CD8-positive, alpha-beta memory T cell (primary cell): Measurements from ENCODE around the gene TNK2. TPM values are rescaled to one million over a fixed set of nuclear protein-coding genes. Genes with fewer than 3 reads are reported as not detected.
"Not testable (repeated sequence)": the region's sequence is repeated elsewhere in the genome, so short reads cannot be mapped to it uniquely, and the experiment has no call there.

Experiments
- CTCF ChIA-PET: fragments of 350-600 bp; sonication (Branson Sonifier 250); formaldehyde crosslinking; loops from one replicate; lab custom pipeline; 2021; ENCODE audit warnings: antibody characterized with exemption; lab: Charles Lee
- POLR2A ChIA-PET: fragments of 350-600 bp; sonication (Branson Sonifier 250); formaldehyde crosslinking; loops from one replicate; lab custom pipeline; 2021; ENCODE audit warnings: antibody characterized with exemption; lab: Charles Lee
- DNase-seq, 5 donors: peaks; one replicate each; pipeline versions ENCODE4 v3.0.0 to v3.0.0-alpha.2; 2020 to 2022; ENCODE audit warnings: mixed read lengths in 1 of 5
- H3K27ac ChIP-seq: one replicate; pipeline ENCODE4 v1.7.0; 2013; ENCODE audit warnings: low read depth, mild to moderate bottlenecking, low read length, moderate library complexity
- H3K27me3 ChIP-seq: 2 replicates; pipeline ENCODE4 v1.7.0; 2013; ENCODE audit warnings: low read length, mild to moderate bottlenecking; ENCODE audit not compliant: insufficient read depth, poor library complexity, severe bottlenecking
- H3K36me3 ChIP-seq: 2 replicates; pipeline ENCODE4 v1.7.0; 2013; ENCODE audit warnings: mild to moderate bottlenecking, low read length, moderate library complexity; ENCODE audit not compliant: insufficient read depth
- H3K4me1 ChIP-seq: 2 replicates; pipeline ENCODE4 v1.7.0; 2013; ENCODE audit warnings: mild to moderate bottlenecking, low read length, moderate library complexity; ENCODE audit not compliant: insufficient read depth
- H3K4me3 ChIP-seq: 2 replicates; pipeline ENCODE4 v1.7.0; 2013; ENCODE audit warnings: mild to moderate bottlenecking, low read length
- H3K9me3 ChIP-seq: 2 replicates; pipeline ENCODE4 v1.7.0; 2013; ENCODE audit warnings: mild to moderate bottlenecking, low read length
- H3K27ac Mint-ChIP-seq, 8 donors: one replicate each; pipeline ENCODE4 v1.8.0; 2020 to 2021; ENCODE audit warnings: mixed read lengths in 8 of 8, mild to moderate bottlenecking in 6 of 8, inconsistent platforms in 3 of 8, moderate library complexity in 3 of 8
- H3K27me3 Mint-ChIP-seq, 2 donors: one replicate each; pipeline ENCODE4 v1.8.0; 2020 to 2021; ENCODE audit warnings: mixed read lengths in 2 of 2, mild to moderate bottlenecking in 1 of 2, moderate library complexity in 1 of 2
- H3K36me3 Mint-ChIP-seq, 3 donors: one replicate each; pipeline ENCODE4 v1.8.0; 2020 to 2021; ENCODE audit warnings: mixed read lengths in 3 of 3, inconsistent platforms in 1 of 3, mild to moderate bottlenecking in 1 of 3
- H3K4me1 Mint-ChIP-seq, 3 donors: one replicate each; pipeline ENCODE4 v1.8.0; 2020 to 2021; ENCODE audit warnings: mixed read lengths in 3 of 3, inconsistent platforms in 1 of 3, mild to moderate bottlenecking in 1 of 3
- H3K4me3 Mint-ChIP-seq, 7 donors: one replicate each; pipeline ENCODE4 v1.8.0; 2020 to 2021; ENCODE audit warnings: mixed read lengths in 7 of 7, mild to moderate bottlenecking in 6 of 7, moderate library complexity in 4 of 7, inconsistent platforms in 2 of 7
- H3K9me3 Mint-ChIP-seq, 5 donors: one replicate each; pipeline ENCODE4 v1.8.0; 2020 to 2022; ENCODE audit warnings: mixed read lengths in 5 of 5, mild to moderate bottlenecking in 3 of 5, moderate library complexity in 2 of 5, inconsistent platforms in 1 of 5
- polyA plus RNA-seq: library from polyadenylated mRNA; unstranded; fragments of 300-500 nt; fragmentation: Illumina TruSeq; gene quantifications from one replicate; pipeline ENCODE4 v1.2.3, GENCODE V29; 2021
- total RNA-seq, 2 experiments: library from RNA; stranded (reverse); gene quantifications; one replicate each; pipeline ENCODE4 v1.2.3, GENCODE V29; 2021

The TNK2 gene
- total and polyA plus RNA-seq, 3 experiments from 2014 or later = 4.7 to 74.5 (median 71.4) TPM

DNA sequence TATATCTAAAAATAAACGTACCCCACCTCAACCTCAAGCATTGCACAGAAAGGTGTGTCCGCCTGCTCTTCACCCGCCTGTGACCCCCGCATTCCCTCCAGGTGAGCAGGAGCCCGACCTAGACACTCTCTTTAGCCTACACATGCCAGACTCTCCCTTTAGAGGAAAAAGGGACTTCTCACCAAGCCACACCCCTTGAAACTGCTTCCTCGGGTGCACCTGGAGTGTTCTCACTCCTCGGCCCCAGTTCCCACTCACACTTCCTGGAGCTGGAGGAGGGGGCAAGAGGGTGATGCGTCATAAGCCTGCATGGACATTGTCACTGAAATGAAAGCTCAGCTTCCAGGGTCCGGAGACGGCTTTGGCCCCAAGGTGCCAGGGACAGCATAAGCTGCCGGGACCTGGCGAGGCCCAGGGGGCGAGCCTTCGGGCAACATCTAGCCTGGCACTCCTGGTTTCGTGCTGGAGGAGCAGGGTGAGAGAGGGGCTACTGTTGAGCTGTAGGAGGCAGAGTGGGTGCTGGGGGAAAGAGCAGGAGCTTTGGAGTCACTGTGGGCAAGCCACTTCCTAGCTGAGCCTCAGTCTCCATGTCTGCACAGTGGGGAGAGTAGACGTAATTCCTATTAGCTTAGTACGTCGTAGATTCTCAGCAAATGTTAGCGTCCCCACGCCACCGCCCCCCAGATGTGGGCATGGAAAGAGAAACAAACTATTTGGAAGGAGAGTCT, 86.8 kb downstream of the TNK2 start:
- POLR2A ChIA-PET = no interaction called here
- H3K4me1 Mint-ChIP-seq = no peaks in the 10 kb centered on the region
- H3K27me3 Mint-ChIP-seq = peaks cover 2 to 22% of the 10 kb centered on the region in 2 donors
- H3K4me1 ChIP-seq = no peaks in the 10 kb centered on the region
- H3K9me3 Mint-ChIP-seq = no peaks in the 10 kb centered on the region
- peak overlapping the region in 1 of 8 donors; percentile 29 for H3K27ac Mint-ChIP-seq
- no peaks in the 10 kb centered on the region for H3K36me3 Mint-ChIP-seq
- CTCF ChIA-PET = no interaction called here
- no peaks in the 10 kb centered on the region for H3K9me3 ChIP-seq
- H3K4me3 ChIP-seq = no peak overlapping the region
- H3K27me3 ChIP-seq = no peaks in the 10 kb centered on the region
- no peak for DNase-seq
- no peaks in the 10 kb centered on the region for H3K36me3 ChIP-seq
- no peak overlapping the region for H3K27ac ChIP-seq
- no peak overlapping the region for H3K4me3 Mint-ChIP-seq

- no peaks in the 10 kb centered on the region for H3K36me3 ChIP-seq
- H3K4me3 ChIP-seq = no peak overlapping the region
- CTCF ChIA-PET = no interaction called here
- H3K9me3 ChIP-seq = no peaks in the 10 kb centered on the region
- H3K27ac ChIP-seq = no peak overlapping the region
- Mint-ChIP-seq H3K4me3 (no peak overlapping the region), H3K36me3 (no peaks in the 10 kb centered on the region), H3K9me3 (no peaks in the 10 kb centered on the region), H3K4me1 (no peaks in the 10 kb centered on the region), H3K27ac (no peak overlapping the region), H3K27me3 (peaks cover 2 to 22% of the 10 kb centered on the region in 2 donors)
- POLR2A ChIA-PET = no interaction called here
- no peak for DNase-seq
- no peaks in the 10 kb centered on the region for H3K27me3 ChIP-seq
- H3K4me1 ChIP-seq = no peaks in the 10 kb centered on the region
These were observed 87.5 kb downstream of the TNK2 start for GRCh38 chr3:195820901-195821300.

- POLR2A ChIA-PET = no interaction called here
- DNase-seq = no peak
- Histone ChIP-seq H3K4me1 (no peaks in the 10 kb centered on the region), H3K9me3 (no peaks in the 10 kb centered on the region), H3K27me3 (no peaks in the 10 kb centered on the region), H3K27ac (no peak overlapping the region), H3K4me3 (no peak overlapping the region), H3K36me3 (no peaks in the 10 kb centered on the region)
- CTCF ChIA-PET = no interaction called here
- H3K4me3 Mint-ChIP-seq = no peak overlapping the region
- peaks cover 2 to 22% of the 10 kb centered on the region in 2 donors for H3K27me3 Mint-ChIP-seq
- H3K36me3 Mint-ChIP-seq = no peaks in the 10 kb centered on the region
- H3K9me3 Mint-ChIP-seq = no peaks in the 10 kb centered on the region
- H3K4me1 Mint-ChIP-seq = no peaks in the 10 kb centered on the region
- H3K27ac Mint-ChIP-seq = no peak overlapping the region
These were observed 88.2 kb downstream of the TNK2 start for GRCh38 chr3:195820186-195820585.

- DNase-seq = no peak
- no peaks in the 10 kb centered on the region for H3K9me3 Mint-ChIP-seq
- Histone ChIP-seq H3K4me3 (no peak overlapping the region), H3K27ac (no peak overlapping the region), H3K9me3 (no peaks in the 10 kb centered on the region), H3K36me3 (no peaks in the 10 kb centered on the region), H3K27me3 (no peaks in the 10 kb centered on the region), H3K4me1 (no peaks in the 10 kb centered on the region)
- no peak overlapping the region for H3K4me3 Mint-ChIP-seq
- no peaks in the 10 kb centered on the region for H3K36me3 Mint-ChIP-seq
- peaks cover 4 to 15% of the 10 kb centered on the region in 2 donors for H3K27me3 Mint-ChIP-seq
- H3K4me1 Mint-ChIP-seq = no peaks in the 10 kb centered on the region
- POLR2A ChIA-PET = no interaction called here
- CTCF ChIA-PET = no interaction called here
- no peak overlapping the region for H3K27ac Mint-ChIP-seq
These were observed 90.0 kb downstream of the TNK2 start for GRCh38 chr3:195818301-195818700.

DNA sequence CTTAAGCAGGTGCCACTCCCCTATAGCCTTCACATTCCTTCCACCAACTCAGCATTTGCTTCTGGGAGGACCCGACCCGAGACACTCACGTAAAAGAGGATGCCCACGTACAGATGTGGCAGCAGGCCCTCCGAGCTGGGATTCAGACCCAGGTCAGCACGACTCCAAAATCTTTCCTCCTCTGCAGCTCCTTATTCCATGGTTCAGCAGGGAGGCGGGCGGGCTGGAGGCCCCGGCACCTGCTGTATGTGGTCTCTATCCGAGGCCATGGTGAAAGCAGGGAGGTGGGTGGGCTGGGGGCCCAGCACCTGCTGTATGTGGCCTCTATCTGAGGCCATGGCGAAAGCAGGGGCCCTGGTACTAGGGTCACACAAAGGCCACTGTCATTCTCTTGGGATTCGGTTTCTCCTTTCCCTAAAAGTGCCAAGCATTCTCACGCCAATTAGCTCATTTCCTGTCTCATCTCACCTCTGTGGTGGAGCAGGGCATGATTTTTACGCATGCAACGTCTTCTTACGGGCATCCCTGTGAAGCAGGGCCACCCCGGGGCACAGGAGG, 90.7 kb downstream of the TNK2 start:
- Histone ChIP-seq H3K36me3 (no peaks in the 10 kb centered on the region), H3K27ac (no peak overlapping the region), H3K9me3 (no peaks in the 10 kb centered on the region), H3K27me3 (no peaks in the 10 kb centered on the region), H3K4me3 (no peak overlapping the region), H3K4me1 (no peaks in the 10 kb centered on the region)
- Mint-ChIP-seq H3K4me3 (no peak overlapping the region), H3K9me3 (no peaks in the 10 kb centered on the region), H3K4me1 (no peaks in the 10 kb centered on the region), H3K27ac (peak overlapping the region in 1 of 8 donors; percentile 88), H3K36me3 (no peaks in the 10 kb centered on the region), H3K27me3 (peaks cover 4 to 13% of the 10 kb centered on the region in 2 donors)
- POLR2A ChIA-PET = no interaction called here
- CTCF ChIA-PET = no interaction called here
- peak in 1 of 5 donors; percentile 30 for DNase-seq

DNA sequence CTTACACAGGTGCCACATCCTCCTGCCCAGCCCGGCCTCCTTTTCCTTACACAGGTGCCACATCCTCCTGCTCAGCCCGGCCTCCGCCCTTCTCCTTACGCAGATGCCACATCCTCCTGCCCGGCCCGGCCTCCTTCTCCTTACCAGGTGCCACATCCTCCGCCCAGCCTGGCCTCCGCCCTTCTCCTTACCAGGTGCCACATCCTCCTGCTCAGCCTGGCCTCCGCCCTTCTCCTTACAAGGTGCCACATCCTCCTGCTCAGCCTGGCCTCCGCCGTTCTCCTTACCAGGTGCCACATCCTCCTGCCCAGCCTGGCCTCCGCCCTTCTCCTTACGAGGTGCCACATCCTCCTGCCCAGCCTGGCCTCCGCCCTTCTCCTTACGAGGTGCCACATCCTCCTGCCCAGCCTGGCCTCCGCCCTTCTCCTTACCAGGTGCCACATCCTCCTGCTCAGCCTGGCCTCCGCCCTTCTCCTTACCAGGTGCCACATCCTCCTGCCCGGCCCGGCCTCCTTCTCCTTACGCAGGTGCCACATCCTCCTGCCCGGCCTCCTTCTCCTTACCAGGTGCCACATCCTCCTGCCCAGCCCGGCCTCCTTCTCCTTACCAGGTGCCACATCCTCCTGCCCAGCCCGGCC, 92.0 kb downstream of the TNK2 start:
- H3K4me3 Mint-ChIP-seq, H3K27me3 ChIP-seq, H3K36me3 Mint-ChIP-seq, H3K4me1 ChIP-seq, H3K36me3 ChIP-seq, CTCF ChIA-PET, POLR2A ChIA-PET, H3K4me1 Mint-ChIP-seq, H3K4me3 ChIP-seq, DNase-seq, H3K9me3 Mint-ChIP-seq, H3K27ac ChIP-seq, H3K27me3 Mint-ChIP-seq, H3K9me3 ChIP-seq: not testable (repeated sequence)
- peak overlapping the region in 2 of 8 donors; percentile 9 to 46 for H3K27ac Mint-ChIP-seq

GRCh38 chr3:195815169-195815771, 93.1 kb downstream of the TNK2 start:
- Histone ChIP-seq H3K4me3 (no peak overlapping the region), H3K36me3 (no peaks in the 10 kb centered on the region), H3K27ac (peak overlapping the region; percentile 9), H3K4me1 (no peaks in the 10 kb centered on the region), H3K27me3 (no peaks in the 10 kb centered on the region), H3K9me3 (no peaks in the 10 kb centered on the region)
- H3K4me3 Mint-ChIP-seq = no peak overlapping the region
- no peak overlapping the region for H3K27ac Mint-ChIP-seq
- ChIA-PET POLR2A (no interaction called here), CTCF (no interaction called here)
- H3K9me3 Mint-ChIP-seq = no peaks in the 10 kb centered on the region
- H3K4me1 Mint-ChIP-seq = no peaks in the 10 kb centered on the region
- no peaks in the 10 kb centered on the region for H3K36me3 Mint-ChIP-seq
- no peak for DNase-seq
- H3K27me3 Mint-ChIP-seq = peaks cover 4 to 5% of the 10 kb centered on the region in 2 donors
